LNCAP (cell line): ENCODE measurements around the gene CDC25A.

Experiments used
- TF ChIP-seq, protein P1 (sequence below): fragments of 450-650 bp; IDR thresholded peaks from 2 replicates; pipeline ENCODE4 v1.5.1; 2017; ENCODE audit warnings: mild to moderate bottlenecking

The CDC25A gene

GRCh38 chr3:48140336-48140757 is 47.9 kb downstream of the CDC25A start:
- TF ChIP-seq, protein P1, sequence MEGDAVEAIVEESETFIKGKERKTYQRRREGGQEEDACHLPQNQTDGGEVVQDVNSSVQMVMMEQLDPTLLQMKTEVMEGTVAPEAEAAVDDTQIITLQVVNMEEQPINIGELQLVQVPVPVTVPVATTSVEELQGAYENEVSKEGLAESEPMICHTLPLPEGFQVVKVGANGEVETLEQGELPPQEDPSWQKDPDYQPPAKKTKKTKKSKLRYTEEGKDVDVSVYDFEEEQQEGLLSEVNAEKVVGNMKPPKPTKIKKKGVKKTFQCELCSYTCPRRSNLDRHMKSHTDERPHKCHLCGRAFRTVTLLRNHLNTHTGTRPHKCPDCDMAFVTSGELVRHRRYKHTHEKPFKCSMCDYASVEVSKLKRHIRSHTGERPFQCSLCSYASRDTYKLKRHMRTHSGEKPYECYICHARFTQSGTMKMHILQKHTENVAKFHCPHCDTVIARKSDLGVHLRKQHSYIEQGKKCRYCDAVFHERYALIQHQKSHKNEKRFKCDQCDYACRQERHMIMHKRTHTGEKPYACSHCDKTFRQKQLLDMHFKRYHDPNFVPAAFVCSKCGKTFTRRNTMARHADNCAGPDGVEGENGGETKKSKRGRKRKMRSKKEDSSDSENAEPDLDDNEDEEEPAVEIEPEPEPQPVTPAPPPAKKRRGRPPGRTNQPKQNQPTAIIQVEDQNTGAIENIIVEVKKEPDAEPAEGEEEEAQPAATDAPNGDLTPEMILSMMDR = no peak

DNA sequence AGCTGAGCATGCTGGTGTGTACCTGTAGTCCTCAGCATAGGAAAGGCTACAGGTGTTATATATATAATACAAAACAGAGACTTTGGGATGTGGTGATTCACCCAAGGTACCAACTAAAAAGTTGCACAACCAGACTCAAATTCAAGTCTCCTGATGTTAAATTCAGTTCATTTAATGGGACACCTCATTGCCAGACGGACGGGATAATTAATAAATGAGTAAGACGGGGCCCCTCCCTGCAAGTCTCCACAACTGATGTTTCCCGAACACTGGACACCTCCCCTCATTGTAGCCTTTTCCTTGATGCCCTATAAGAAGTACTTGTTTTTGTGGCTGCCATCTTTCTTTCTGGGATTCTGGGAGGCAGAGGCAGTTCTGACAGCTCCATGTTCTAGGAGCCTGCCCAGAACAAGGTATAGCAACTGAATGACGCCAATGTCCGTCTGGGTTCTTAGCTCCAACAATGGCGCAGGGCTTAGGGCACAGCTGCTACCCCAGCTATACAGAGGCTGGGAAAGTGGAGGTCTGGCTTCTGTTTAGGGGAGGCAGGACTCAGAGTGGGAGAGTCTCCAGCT is 50.7 kb downstream of the CDC25A start:
- TF ChIP-seq, protein P1 = no peak

DNA sequence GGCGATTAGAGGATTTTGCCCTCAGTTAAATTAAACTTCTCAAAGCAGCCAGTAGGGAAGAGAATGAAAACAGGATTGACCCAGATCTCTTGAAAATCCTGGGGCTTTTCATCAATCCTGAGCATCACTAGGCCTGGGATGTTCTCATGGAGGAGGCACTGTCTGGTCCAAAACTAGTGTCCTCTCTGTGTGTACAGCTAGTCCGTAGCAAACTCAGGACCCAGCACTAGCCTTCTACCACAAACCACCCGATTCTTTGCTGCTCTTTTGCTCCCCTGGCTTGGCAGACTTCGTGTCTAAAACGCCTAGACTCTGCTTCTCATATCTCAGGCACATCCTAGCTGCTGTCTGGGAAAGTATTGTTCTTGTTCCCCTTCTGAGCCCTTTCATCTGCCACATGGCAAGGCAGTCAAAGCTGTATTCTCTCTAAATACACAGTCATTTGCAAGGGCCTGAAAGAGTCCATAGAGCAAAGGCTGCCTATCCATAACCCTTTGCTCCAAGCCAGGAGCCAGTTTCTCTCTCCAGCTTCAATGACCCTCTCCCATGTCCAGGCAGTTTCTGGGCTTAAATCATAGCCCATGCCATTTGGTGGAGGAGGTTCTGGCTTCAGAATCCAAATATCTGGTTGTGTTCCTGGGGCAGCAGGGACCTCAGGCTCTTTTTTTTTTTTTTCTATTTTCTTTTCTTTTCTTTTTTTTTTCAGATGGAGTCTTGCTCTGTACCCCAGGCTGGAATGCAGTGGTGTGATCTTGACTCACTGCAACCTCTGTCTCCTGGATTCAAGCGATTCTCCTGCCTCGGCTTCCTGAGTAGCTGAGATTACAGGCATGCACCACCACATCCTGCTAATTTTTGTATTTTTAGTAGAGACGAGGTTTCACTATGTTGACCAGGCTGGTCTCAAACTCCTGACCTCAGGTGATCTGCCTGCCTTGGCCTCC is 52.4 kb downstream of the CDC25A start:
- TF ChIP-seq, protein P1 = no peak

DNA sequence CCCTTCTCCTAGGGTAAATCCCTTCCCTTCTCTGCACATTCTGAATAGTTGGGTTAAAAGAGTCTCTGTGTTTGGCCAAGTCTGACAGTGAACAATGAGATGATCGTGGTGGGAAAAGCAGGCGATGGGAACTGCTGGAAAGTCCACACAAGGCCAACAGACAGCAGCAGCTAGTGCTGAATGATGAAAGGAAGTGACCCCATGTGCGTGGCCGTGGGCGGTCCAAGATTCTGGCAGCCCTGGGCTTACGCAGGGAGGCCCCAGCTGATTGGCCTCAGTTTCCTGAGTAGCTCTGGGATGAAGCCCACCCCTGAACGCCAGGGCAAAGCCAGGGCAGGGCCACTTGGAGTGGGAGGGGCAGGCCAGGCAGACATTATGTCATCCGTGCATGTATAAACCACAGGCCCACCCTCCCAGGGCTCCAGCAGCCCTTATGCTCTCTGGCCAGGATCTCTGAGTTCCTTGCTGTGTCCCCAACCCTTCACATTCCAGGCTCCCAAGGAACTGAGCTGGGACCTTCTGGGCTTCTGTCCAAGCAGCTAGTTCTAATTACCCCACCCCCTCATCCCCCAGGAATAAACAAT is 57.8 kb downstream of the CDC25A start:
- TF ChIP-seq, protein P1 = no peak

- TF ChIP-seq, protein P1 = no peak
These were observed 58.3 kb downstream of the CDC25A start for GRCh38 chr3:48129921-48130320.

- TF ChIP-seq, protein P1 = no peak
These were observed 59.4 kb downstream of the CDC25A start for GRCh38 chr3:48128774-48129173.

DNA sequence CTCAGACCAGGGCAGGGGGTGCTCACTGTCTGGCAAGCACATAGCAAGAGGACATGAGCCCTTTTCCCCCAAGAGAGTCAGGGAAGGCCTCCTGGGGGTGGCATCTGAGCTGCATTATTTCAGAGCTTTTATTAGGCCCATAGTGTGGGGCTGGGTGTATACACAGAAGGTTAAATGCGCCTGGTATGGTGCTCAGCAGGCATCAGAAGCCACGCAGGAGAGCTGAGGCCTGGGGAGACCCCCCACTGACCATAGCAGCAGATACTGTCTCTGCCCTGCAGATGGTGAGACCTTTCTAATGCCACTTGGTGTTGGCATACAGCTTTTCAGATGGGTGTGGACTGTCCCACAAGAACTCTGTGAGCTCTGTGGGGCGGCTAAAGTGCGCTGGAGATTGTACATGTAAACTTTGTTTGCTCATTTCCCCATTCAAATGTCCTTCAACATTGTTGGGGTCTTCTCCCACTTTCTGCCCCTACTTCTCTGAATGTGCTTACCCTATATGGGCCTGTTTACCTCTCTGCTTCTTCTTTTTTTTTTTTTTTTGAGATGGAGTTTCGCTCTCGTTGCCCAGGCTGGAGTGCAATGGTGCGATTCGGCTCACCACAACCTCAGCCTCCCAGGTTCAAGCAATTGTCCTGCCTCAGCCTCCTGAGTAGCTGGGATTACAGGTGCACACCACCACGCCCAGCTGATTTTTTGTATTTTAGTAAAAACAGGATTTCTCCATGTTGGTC is 62.2 kb downstream of the CDC25A start:
- TF ChIP-seq, protein P1 = no peak
